H54 (cell line): ENCODE results near the gene IFT88.
A peak's percentile ranks its signal among the peaks of the same experiment; 100 is the strongest.

Source experiments
- DNase-seq: peaks from one replicate; pipeline ENCODE4 v3.0.0; 2011; ENCODE audit warnings: low spot score, mixed read lengths; ENCODE audit not compliant: insufficient read length
- FAIRE-seq: peaks from 3 replicates; lab custom pipeline; 2011; peaks lifted over from hg19 to GRCh38; lab: Jason Lieb, UNC
- POLR2A ChIP-seq: IDR thresholded peaks from 2 replicates; pipeline ENCODE4 v1.6.1; 2011; ENCODE audit warnings: low read depth, mild to moderate bottlenecking, low read length

Gene IFT88

GRCh38 chr13:20566898-20567874, at the start of gene IFT88:
IFT88 (plus strand) TSS chr13:20567157; CDS start chr13:20574386, 7,229 bp downstream.
- FAIRE-seq (no peak), DNase-seq (peak; percentile 48)

DNA sequence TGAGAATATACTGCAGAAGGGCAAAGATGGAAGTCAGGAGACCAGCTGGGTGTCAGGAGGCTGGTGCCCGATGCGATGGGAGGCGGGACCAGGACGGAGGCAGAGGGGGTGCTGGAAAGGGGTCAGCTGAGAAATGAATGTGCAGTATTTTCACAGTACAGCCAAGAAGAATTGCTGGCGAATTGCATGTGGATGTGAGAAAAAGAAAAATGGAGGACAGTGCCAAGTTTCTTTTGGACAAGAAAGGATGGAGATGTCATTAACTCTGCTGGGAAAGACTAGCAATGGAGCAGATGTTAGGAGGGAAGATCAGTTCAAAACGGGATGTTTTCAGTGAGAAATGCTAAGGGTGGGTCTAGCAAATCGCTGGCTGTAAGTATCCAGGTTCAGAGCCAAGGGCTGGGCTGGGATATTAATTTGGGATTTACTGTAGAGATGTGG, 48.3 kb upstream of the IFT88 start:
- no peak for TF ChIP-seq POLR2A
- FAIRE-seq, result no peak
- DNase-seq, result no peak

More at GRCh38 chr13:20566898-20567874, at the start of gene IFT88:
- TF ChIP-seq POLR2A, result peak; percentile 51

- DNase-seq, result no peak
- no peak for TF ChIP-seq POLR2A
- FAIRE-seq, result no peak
These were observed 47.1 kb upstream of the IFT88 start for GRCh38 chr13:20519875-20520274.

DNA sequence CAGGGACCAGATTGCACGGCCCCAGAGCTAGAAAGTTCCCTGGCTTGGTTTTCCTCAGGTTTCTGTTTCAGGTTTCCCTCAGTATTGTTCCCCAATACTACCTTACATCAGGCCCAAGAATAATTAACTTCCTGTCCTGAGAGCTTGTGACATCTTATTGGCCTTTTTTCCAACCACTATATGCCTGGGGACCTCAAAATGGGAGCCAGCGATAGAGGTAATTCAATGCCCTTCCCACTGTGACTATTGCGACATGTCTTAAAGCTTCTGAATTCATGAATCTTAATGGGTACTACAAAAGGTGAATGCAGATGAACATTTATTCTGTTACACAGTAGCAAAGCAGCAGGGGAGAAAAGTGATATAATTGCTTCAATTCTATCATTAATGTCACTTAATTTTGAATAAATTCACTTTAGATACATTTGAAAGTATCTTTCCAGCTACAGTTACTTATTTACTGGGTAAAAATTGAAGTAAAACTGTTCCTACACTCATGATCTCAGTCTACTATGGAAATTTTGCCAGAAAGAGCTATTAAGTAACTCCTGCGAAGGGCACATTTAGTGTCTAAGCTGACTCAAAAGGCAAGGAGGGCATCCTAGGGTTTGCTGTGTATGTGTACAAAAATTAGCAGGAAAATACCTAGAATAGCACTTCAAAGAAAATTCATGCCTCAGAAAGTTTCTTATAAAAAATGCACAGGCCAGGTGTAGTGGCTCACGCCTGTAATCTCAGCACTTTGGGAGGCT, 45.4 kb upstream of the IFT88 start:
- no peak for DNase-seq
- no peak for TF ChIP-seq POLR2A
- FAIRE-seq, result no peak

- FAIRE-seq (no peak), DNase-seq (no peak)
- no peak for TF ChIP-seq POLR2A
These were observed 41.8 kb upstream of the IFT88 start for GRCh38 chr13:20525144-20525600.

DNA sequence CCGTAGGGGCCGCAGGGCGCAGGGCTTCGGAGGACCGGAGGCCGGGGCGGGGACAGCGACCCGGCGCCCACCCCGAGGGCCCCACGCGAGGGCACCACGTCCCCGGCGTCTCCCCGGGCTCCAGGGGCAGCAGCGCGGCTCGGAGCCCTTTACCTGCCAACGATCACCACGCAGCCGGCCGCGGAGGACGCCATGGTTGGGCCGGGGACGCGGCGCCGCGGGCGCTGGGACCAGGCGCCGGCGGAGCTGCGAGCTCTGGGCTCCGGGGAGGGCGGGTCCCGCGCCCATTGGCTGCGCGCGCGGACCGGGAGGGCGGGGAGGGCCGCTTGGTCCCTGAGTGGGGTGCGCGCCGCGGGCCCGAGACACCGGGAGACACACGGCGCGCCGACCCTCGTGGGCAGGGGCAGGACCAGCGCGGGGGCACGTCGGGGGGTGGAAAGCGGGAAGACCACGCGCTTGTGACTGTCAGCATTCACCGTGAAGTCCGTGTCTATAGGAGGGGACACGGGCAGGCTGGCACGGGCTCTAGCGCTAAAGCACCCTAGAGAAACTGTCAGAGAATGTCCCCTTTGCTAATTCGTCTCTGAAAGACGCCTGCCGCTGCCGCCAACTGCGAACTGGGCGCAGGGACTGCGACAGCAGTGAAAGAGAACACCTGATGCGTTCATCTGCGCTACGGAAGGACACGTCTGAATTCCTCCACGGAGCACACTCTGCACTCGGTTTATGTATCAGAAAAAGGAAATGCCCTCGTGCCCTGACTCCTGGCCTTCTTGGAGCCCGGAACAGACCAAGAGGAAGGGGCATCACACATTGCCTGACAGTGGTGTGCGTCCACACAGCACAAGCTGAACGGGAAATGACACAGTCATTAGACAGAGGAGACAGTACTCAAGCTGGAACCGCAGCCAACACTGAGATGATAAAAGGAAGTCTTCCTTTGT, 41.1 kb upstream of the IFT88 start, which contains the start of gene CRYL1:
CRYL1 (minus strand) TSS at position 257 of the 944 bp plus-strand sequence; CDS start at position 194, 63 bp downstream.
- TF ChIP-seq POLR2A, result peak; percentile 69
- no peak for FAIRE-seq
- peak; percentile 60 for DNase-seq

DNA sequence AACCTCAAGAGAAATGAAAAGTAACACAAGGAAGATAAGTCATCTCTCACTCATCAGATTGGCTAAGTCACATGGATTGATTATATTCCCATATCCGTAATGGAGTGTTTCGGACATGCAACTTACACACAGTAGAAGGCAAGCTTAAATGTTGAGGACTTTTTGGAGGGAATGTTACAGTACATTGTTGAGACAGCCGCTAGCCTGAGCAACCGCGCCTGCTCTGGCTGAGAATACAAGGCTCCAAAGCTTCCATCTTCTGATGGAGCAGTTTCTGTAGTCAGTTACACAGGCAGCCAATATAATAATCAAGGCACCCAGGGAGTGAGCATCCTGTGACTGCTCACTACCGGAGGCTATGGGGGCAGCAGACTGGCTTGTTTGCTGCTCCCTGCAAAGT, 40.3 kb upstream of the IFT88 start:
- FAIRE-seq (no peak), DNase-seq (no peak)
- TF ChIP-seq POLR2A, result no peak

DNA sequence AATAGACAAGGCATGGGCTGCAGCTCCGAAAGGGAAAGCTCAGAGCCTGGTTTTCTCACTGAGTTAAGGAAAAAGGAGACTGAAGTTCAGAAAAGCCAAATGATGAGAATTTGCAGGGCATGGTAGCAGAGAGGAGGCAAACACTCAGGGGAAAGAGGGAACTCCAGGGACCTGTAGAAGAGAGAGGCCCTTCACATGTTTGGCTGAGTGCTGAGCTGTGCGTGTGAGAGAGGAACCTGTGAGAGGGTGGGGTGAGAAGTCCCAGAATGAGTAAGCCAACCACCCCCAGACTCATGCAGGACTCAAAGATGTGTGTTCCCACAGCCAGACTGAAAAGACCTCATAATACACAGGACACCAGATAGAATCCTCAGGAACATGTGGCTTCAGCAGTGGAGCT, 38.5 kb upstream of the IFT88 start:
- TF ChIP-seq POLR2A, result no peak
- FAIRE-seq (no peak), DNase-seq (no peak)

DNA sequence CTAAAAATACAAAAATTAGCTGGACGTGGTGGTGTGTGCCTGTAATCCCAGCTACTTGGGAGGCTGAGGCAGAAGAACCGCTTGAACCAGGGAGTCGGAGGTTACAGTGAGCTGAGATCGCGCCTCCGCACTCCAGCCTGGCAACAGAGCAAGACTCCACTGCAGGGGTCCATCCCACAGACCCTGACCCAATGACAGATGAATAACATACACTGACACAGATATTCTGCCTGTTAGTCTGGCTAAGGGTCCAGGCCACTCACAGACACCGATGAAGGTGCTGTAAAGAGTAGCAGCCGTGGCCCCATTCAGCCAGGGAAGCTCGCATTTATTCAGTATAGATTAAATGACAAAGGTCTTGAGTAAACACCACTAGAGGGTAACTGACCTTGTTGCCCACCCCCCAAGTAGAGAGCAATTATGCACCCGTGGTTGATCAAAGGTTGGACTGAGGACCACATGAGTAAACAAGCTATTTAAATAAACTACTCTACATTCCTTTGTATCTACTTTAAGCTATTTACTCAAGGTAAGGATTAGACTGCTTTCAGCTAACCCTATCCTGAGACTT, 32.8 kb upstream of the IFT88 start:
- no peak for FAIRE-seq
- no peak for TF ChIP-seq POLR2A
- no peak for DNase-seq

DNA sequence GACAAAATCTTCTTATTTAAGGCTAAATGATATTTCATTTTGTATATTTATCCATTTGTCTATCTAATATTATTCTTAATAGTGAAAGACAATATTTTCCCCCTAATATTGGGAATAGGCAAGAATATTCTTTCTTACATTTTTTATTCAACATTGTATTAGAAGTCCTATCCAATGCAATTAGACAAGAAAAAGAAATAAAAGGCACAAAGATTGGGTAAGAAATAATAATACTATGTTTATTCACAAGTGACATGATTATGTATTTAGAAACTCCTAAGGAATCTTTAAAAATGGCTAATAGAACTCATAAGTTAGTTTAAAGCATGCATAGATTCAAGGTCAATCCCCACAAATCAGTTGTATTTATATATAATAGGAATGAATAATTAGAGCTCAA, 30.0 kb upstream of the IFT88 start:
- no peak for TF ChIP-seq POLR2A
- DNase-seq (no peak), FAIRE-seq (no peak)

- TF ChIP-seq POLR2A, result no peak
- FAIRE-seq (no peak), DNase-seq (no peak)
These were observed 22.6 kb upstream of the IFT88 start for GRCh38 chr13:20544201-20544923.

GRCh38 chr13:20546556-20546955, 20.4 kb upstream of the IFT88 start:
- DNase-seq (no peak), FAIRE-seq (no peak)
- no peak for TF ChIP-seq POLR2A
